Measurements from ENCODE around the gene HDAC11. TPM values are rescaled to one million over a fixed set of nuclear protein-coding genes. Genes with fewer than 3 reads are reported as not detected.

The HDAC11 gene
- total RNA-seq, 1 experiment from 2014 or later: 1.0 TPM

- Histone ChIP-seq H3K9me3 (ENCODE audit: low read depth, low read length, poor library complexity, severe bottlenecking) (no peaks in the 10 kb centered on the region), H3K4me3 (ENCODE audit: low read depth, low read length, poor library complexity, severe bottlenecking) (no peak overlapping the region), H3K4me1 (ENCODE audit: insufficient read depth, low read length, poor library complexity, severe bottlenecking) (no peaks in the 10 kb centered on the region), H3K36me3 (ENCODE audit: insufficient read depth, low read length, poor library complexity, severe bottlenecking) (no peaks in the 10 kb centered on the region), H3K27me3 (replicated peaks; ENCODE audit: insufficient read depth, low read depth, low read length, poor library complexity) (no peaks in the 10 kb centered on the region), H3K27ac (ENCODE audit: low read depth, low read length, poor library complexity, severe bottlenecking) (no peak overlapping the region)
- TF ChIP-seq EZH2 (IDR thresholded peaks at IDR 0.05; ENCODE audit: borderline replicate concordance, low read depth, low read length, poor library complexity, severe bottlenecking) (no peak), CTCF (conservative IDR thresholded peaks at IDR 0.05; ENCODE audit: low read depth, low read length) (no peak)
- no TSS peak for BruUV-seq (replicated peaks)
- ChIA-PET POLR2A (ENCODE audit: low non-redundant PET) (no interaction called here), CTCF (no interaction called here)
- DNase-seq (ENCODE audit: low spot score): no peak
- intact Hi-C loops (cut with micrococcal nuclease; ENCODE audit: unreplicated experiment): no loop called here
Measured at GRCh38 chr3:13509059-13509815, 29.1 kb downstream of the HDAC11 start.

GRCh38 chr3:13509816-13510192 is 29.7 kb downstream of the HDAC11 start:
- no peak for DNase-seq (ENCODE audit: low spot score)
- Histone ChIP-seq H3K9me3 (ENCODE audit: low read depth, low read length, poor library complexity, severe bottlenecking) (no peaks in the 10 kb centered on the region), H3K4me3 (ENCODE audit: low read depth, low read length, poor library complexity, severe bottlenecking) (no peak overlapping the region), H3K27me3 (replicated peaks; ENCODE audit: insufficient read depth, low read depth, low read length, poor library complexity) (no peaks in the 10 kb centered on the region), H3K4me1 (ENCODE audit: insufficient read depth, low read length, poor library complexity, severe bottlenecking) (no peaks in the 10 kb centered on the region), H3K27ac (ENCODE audit: low read depth, low read length, poor library complexity, severe bottlenecking) (no peak overlapping the region), H3K36me3 (ENCODE audit: insufficient read depth, low read length, poor library complexity, severe bottlenecking) (no peaks in the 10 kb centered on the region)
- no TSS peak for BruUV-seq (replicated peaks)
- ChIA-PET POLR2A (ENCODE audit: low non-redundant PET) (no interaction called here), CTCF (no interaction called here)
- TF ChIP-seq EZH2 (IDR thresholded peaks at IDR 0.05; ENCODE audit: borderline replicate concordance, low read depth, low read length, poor library complexity, severe bottlenecking) (no peak), CTCF (conservative IDR thresholded peaks at IDR 0.05; ENCODE audit: low read depth, low read length) (no peak)
- intact Hi-C loops (cut with micrococcal nuclease; ENCODE audit: unreplicated experiment): no loop called here

- intact Hi-C loops (cut with micrococcal nuclease; ENCODE audit: unreplicated experiment): no loop called here
Measured at GRCh38 chr3:13512451-13512850, 32.3 kb downstream of the HDAC11 start.

More at GRCh38 chr3:13512451-13512850, 32.3 kb downstream of the HDAC11 start:
- ChIA-PET POLR2A (ENCODE audit: low non-redundant PET) (no interaction called here), CTCF (interaction anchor here (1.5 kb wide), 1 partner anchor 18 kb away, joined by 4 read pairs; no protein-coding TSS in a partner anchor)
- H3K4me1 ChIP-seq (ENCODE audit: insufficient read depth, low read length, poor library complexity, severe bottlenecking): no peaks in the 10 kb centered on the region
- DNase-seq (ENCODE audit: low spot score): no peak
- TF ChIP-seq CTCF (conservative IDR thresholded peaks at IDR 0.05; ENCODE audit: low read depth, low read length) (no peak), EZH2 (IDR thresholded peaks at IDR 0.05; ENCODE audit: borderline replicate concordance, low read depth, low read length, poor library complexity, severe bottlenecking) (no peak)
- H3K36me3 ChIP-seq (ENCODE audit: insufficient read depth, low read length, poor library complexity, severe bottlenecking): no peaks in the 10 kb centered on the region
- no peak overlapping the region for H3K27ac ChIP-seq (ENCODE audit: low read depth, low read length, poor library complexity, severe bottlenecking)
- no TSS peak for BruUV-seq (replicated peaks)
- H3K9me3 ChIP-seq (ENCODE audit: low read depth, low read length, poor library complexity, severe bottlenecking): no peaks in the 10 kb centered on the region
- no peaks in the 10 kb centered on the region for H3K27me3 ChIP-seq (replicated peaks; ENCODE audit: insufficient read depth, low read depth, low read length, poor library complexity)
- no peak overlapping the region for H3K4me3 ChIP-seq (ENCODE audit: low read depth, low read length, poor library complexity, severe bottlenecking)
